Skeletal muscle satellite cell (primary cell): ENCODE results near the gene PHACTR3.
"Not testable (repeated sequence)": the region's sequence is repeated elsewhere in the genome, so short reads cannot be mapped to it uniquely, and the experiment has no call there.

Experiments used
- H3K27me3 ChIP-seq: 2 replicates; pipeline ENCODE4 v1.7.0; 2013; ENCODE audit warnings: low read length; ENCODE audit not compliant: control insufficient read depth, insufficient read depth
- H3K36me3 ChIP-seq: 2 replicates; pipeline ENCODE4 v1.7.0; 2013; ENCODE audit warnings: mild to moderate bottlenecking, control low read depth, low read length; ENCODE audit not compliant: insufficient read depth
- H3K4me1 ChIP-seq: 2 replicates; pipeline ENCODE4 v1.7.0; 2013; ENCODE audit warnings: low read length; ENCODE audit not compliant: control insufficient read depth, insufficient read depth
- H3K4me2 ChIP-seq: 2 replicates; pipeline ENCODE4 v1.7.0; 2013; ENCODE audit warnings: mild to moderate bottlenecking, low read length
- H3K4me3 ChIP-seq: 2 replicates; pipeline ENCODE4 v1.7.0; 2013; ENCODE audit warnings: low read length
- H3K9ac ChIP-seq: 2 replicates; pipeline ENCODE4 v1.7.0; 2013; ENCODE audit warnings: mild to moderate bottlenecking, low read depth, low read length, moderate library complexity
- H3K9me3 ChIP-seq: replicated peaks from 2 replicates; pipeline ENCODE4 v1.7.0; 2013; ENCODE audit warnings: mild to moderate bottlenecking, control low read depth, low read length

Gene PHACTR3

DNA sequence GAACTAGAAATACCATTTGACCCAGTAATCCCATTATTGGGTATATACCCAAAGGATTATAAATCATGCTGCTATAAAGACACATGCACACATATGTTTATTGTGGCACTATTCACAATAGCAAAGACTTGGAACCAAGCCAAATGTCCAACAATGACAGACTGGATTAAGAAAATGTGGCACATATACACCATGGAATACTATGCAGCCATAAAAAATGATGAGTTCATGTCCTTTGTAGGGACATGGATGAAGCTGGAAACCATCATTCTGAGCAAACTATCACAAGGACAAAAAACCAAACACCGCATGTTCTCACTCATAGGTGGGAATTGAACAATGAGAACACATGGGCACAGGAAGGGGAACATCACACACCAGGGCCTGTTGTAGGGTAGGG, 252.2 kb downstream of the PHACTR3 start:
- not testable (repeated sequence) for H3K4me1 ChIP-seq, H3K27me3 ChIP-seq, H3K9me3 ChIP-seq, H3K9ac ChIP-seq, H3K36me3 ChIP-seq, H3K4me2 ChIP-seq, H3K4me3 ChIP-seq

DNA sequence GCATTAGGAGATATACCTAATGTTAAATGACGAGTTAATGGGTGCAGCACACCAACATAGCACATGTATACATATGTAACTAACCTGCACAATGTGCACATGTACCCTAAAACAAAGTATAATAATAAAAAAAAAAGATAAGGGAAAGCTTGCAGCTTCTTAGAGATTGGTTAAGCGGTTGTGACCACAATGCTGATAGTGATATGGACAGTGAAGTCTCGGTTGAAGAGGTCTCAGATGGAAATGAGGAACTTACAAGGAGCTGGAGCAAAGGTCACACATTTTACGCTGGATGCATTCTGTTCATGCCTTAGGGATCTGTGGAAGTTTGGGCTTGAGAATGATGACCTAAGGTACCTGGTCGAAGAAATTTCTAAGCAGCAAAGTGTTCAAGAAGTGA, 252.6 kb downstream of the PHACTR3 start:
- H3K27me3 ChIP-seq, H3K4me2 ChIP-seq, H3K9ac ChIP-seq, H3K9me3 ChIP-seq, H3K4me3 ChIP-seq, H3K4me1 ChIP-seq, H3K36me3 ChIP-seq: not testable (repeated sequence)

DNA sequence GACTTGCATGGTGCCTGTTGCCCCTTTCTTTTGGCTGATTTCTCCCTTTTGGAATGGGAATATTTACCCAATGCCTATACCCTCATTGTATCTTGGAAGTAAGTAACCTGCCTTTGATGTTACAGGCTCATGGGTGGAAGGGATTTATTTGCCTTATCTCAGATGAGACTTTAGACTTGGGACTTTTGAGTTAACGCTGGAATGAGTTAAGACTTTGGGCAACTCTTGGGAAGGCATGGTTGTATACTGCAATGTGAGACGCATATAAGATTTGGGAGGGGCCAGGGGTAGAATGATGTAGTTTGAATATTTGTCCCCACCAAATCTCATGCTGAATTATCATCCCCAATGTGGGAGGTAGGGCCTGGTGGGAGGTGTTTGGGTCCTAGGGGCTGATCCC, 253.6 kb downstream of the PHACTR3 start:
- Histone ChIP-seq H3K4me1 (no peaks in the 10 kb centered on the region), H3K4me2 (no peak overlapping the region), H3K9me3 (no peaks in the 10 kb centered on the region), H3K27me3 (no peaks in the 10 kb centered on the region), H3K36me3 (no peaks in the 10 kb centered on the region), H3K9ac (no peak overlapping the region), H3K4me3 (no peak overlapping the region)

DNA sequence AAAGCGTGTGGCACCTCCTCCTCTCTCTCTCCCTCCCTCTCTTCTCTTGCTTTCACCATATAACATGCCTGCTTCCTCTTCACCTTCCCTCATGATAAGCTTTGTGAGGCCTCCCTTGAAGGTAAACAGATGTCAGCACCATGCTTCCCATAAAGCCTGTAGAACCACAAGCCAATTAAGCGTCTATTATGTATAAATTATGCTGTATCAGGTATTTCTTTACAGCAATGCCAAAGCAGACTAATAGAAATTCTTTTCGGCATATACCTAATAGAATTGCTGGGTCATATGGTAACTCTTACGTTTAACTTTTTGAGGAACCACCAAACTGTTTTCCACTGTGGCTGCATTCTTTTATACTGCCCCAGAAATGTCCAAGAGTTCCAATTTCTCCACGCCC, 254.1 kb downstream of the PHACTR3 start:
- H3K4me1 ChIP-seq: no peaks in the 10 kb centered on the region
- H3K9ac ChIP-seq: no peak overlapping the region
- H3K4me2 ChIP-seq: no peak overlapping the region
- no peaks in the 10 kb centered on the region for H3K27me3 ChIP-seq
- no peaks in the 10 kb centered on the region for H3K9me3 ChIP-seq
- no peaks in the 10 kb centered on the region for H3K36me3 ChIP-seq
- no peak overlapping the region for H3K4me3 ChIP-seq

DNA sequence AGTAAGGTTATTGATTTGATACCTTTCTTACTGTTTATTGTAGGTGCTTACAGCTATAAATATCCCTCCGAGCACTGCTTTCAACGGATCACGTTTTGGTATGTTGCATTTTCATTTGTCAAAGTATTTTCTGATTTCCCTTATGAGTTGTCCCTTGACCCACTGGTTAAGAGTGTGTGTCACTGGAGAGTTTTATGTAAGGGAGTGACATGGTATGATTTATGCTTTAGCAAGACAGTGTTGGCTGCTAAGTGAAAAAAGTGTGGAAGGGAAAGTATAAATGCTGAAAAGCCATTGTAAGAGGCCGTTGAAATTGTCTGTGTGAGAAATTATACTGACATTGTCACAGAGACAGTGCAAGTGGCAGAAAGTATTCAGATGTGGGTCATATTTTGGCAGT, 257.1 kb downstream of the PHACTR3 start:
- H3K36me3 ChIP-seq: no peaks in the 10 kb centered on the region
- no peak overlapping the region for H3K4me3 ChIP-seq
- peaks cover 2% of the 10 kb centered on the region for H3K27me3 ChIP-seq
- no peak overlapping the region for H3K9ac ChIP-seq
- H3K9me3 ChIP-seq: no peaks in the 10 kb centered on the region
- no peak overlapping the region for H3K4me2 ChIP-seq
- no peaks in the 10 kb centered on the region for H3K4me1 ChIP-seq

DNA sequence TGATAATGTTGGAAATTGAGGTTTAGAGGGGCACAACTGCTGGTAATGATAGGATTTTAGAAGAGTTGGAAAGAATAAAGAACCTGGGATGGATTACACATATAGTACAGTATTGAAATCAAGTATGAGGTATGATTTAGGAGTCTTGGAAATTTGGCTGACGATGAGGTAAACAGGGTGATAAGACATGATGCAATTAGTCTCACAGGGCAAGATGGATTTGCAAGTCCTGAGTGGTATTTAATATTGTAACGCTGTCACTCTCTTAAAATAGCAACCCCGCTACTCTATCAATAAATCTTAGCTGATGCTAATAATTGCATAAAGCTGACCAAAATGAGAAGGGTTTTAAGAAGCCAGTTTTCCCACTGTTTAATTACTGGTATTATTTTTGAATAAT, 258.7 kb downstream of the PHACTR3 start:
- no peaks in the 10 kb centered on the region for H3K4me1 ChIP-seq
- no peak overlapping the region for H3K4me2 ChIP-seq
- no peak overlapping the region for H3K9ac ChIP-seq
- H3K9me3 ChIP-seq: no peaks in the 10 kb centered on the region
- H3K27me3 ChIP-seq: peaks cover 2% of the 10 kb centered on the region
- H3K36me3 ChIP-seq: no peaks in the 10 kb centered on the region
- no peak overlapping the region for H3K4me3 ChIP-seq

DNA sequence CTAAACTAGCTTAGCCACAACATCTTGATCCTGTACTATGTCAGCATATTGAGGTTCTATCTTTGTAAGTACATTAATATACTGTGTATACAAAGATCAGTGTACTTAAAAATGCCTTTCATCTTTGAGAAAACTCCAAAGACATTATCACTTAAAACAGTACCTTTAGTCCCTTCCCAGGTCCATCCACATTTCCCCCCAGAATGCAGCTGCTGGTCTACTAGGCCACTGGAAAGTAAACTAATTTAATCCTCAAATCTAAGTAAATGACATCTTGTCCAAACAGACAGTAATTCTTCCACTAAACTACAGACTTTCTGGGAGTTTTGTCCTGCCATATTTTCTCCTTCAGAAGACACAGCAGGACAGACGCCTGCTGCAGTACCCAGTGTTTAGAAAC, 260.4 kb downstream of the PHACTR3 start:
- Histone ChIP-seq H3K27me3 (peaks cover 2% of the 10 kb centered on the region), H3K4me3 (no peak overlapping the region), H3K4me1 (no peaks in the 10 kb centered on the region), H3K9me3 (no peaks in the 10 kb centered on the region), H3K4me2 (no peak overlapping the region), H3K36me3 (no peaks in the 10 kb centered on the region), H3K9ac (no peak overlapping the region)

DNA sequence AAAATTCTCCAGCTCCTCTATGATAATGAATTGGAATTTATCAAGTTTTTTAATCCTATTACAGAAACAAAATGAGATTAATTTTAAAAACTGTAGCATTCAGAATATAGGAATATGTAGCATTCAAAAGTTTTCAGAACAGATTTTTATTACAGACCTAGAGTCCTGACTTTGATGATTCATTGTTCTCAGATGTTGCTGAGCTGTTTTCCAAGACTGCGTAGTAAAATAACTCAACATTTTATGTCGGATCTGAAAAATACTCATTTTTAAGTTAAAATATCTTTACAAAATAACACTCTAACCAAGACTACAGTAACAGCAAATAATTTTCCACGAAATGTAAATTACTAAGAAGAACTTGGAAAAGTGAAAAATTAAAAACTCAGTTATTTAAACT, 262.0 kb downstream of the PHACTR3 start:
- Histone ChIP-seq H3K4me3 (no peak overlapping the region), H3K4me1 (no peaks in the 10 kb centered on the region), H3K36me3 (no peaks in the 10 kb centered on the region), H3K9ac (no peak overlapping the region), H3K27me3 (peaks cover 2% of the 10 kb centered on the region), H3K4me2 (no peak overlapping the region), H3K9me3 (no peaks in the 10 kb centered on the region)

DNA sequence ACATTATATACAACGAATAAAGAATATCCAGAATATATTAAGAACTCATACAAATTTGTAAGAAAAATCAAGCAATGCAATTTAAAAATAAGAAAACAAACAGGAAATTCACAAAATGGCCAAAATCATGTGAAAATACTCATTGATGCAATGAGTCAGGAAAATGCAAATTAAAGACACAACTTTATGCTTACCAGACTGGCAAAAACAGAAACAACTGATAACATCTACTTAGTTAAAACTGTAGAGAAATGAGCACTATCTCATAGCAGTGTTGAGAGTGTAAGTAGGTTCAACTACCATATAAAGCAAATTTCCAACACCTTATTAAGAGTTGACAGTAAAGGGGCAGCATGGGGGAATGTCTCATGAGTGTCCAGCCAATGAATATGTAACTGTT, 266.8 kb downstream of the PHACTR3 start:
- Histone ChIP-seq H3K4me3 (no peak overlapping the region), H3K4me1 (no peaks in the 10 kb centered on the region), H3K9ac (no peak overlapping the region), H3K36me3 (no peaks in the 10 kb centered on the region), H3K27me3 (no peaks in the 10 kb centered on the region), H3K9me3 (no peaks in the 10 kb centered on the region), H3K4me2 (no peak overlapping the region)

DNA sequence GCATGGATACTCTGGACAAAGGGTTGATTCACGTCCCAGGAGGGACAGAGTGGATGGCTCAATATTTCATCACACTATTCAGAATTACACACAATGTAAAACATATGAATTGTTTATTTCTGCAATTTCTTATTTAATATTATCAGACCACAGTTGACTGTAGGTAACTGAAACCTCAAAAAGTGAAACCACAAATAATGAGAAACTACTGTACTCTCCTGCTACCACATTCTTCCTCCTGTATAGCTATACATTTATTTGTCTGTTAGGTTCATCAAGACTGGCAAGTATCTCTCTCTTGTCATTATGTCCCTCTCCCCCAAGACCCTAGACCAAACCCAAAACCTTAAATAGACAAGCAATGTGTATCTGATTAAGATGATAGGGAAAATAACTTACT, 269.1 kb downstream of the PHACTR3 start:
- no peaks in the 10 kb centered on the region for H3K9me3 ChIP-seq
- H3K4me3 ChIP-seq: no peak overlapping the region
- H3K4me2 ChIP-seq: no peak overlapping the region
- H3K4me1 ChIP-seq: no peaks in the 10 kb centered on the region
- no peak overlapping the region for H3K9ac ChIP-seq
- H3K27me3 ChIP-seq: no peaks in the 10 kb centered on the region
- H3K36me3 ChIP-seq: no peaks in the 10 kb centered on the region

DNA sequence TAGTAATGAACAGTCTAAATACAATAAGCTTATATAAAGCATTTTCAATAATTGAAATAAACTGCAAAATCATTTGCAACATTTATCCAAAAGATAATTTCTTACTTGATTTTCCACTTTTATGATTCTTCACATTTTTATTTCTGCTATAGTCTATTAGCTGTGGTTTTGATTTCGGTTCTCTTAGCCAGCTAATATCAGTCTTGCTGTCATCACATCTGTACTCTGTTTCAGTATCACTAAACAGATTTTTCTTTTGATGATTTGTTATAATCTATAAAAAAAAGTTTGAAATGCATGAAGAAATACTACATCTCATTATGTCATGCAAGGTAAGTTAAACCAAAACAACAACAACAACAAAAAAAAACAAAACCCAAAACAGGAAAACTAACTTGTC, 275.9 kb downstream of the PHACTR3 start:
- no peaks in the 10 kb centered on the region for H3K27me3 ChIP-seq
- H3K36me3 ChIP-seq: no peaks in the 10 kb centered on the region
- H3K4me3 ChIP-seq: no peak overlapping the region
- no peak overlapping the region for H3K9ac ChIP-seq
- H3K9me3 ChIP-seq: no peaks in the 10 kb centered on the region
- no peaks in the 10 kb centered on the region for H3K4me1 ChIP-seq
- H3K4me2 ChIP-seq: no peak overlapping the region

DNA sequence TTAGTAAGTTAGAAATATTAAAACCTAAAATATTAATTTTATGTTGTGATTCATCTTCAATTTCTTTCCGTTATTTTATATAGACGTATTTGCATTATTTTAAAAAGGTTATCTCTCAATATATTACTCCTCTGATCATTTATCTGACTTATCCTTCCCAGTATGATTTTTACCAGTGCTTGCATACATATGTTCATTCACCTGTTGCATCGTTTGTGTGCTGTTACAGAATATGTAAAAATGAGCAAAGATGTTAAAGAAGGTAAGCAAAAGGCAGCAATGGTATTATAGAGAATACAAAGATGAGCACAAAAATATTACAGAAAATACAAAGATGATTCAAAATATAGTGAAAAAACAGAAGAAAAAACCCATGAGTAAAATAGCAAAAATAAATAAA, 280.2 kb downstream of the PHACTR3 start:
- Histone ChIP-seq H3K4me1 (no peaks in the 10 kb centered on the region), H3K4me2 (no peak overlapping the region), H3K4me3 (no peak overlapping the region), H3K36me3 (no peaks in the 10 kb centered on the region), H3K27me3 (no peaks in the 10 kb centered on the region), H3K9me3 (no peaks in the 10 kb centered on the region), H3K9ac (no peak overlapping the region)

DNA sequence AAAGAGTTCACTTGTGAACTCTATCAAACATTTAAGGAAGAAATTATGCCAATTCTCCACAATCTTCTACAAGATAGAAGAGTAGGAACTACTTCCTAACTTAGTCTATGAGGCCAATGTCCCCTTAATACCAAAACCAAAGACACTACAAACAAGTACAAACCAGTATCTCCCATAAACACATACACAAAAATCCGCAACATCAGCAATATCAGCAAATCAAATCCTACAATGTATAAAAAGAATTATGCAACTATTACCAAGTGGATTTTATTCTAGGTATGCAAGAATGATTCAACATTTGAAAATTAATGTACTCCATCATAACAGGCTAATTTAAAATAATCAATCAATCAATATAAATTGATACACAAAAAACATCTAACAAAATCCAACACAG, 283.7 kb downstream of the PHACTR3 start:
- H3K4me2 ChIP-seq: no peak overlapping the region
- no peak overlapping the region for H3K4me3 ChIP-seq
- no peaks in the 10 kb centered on the region for H3K27me3 ChIP-seq
- H3K4me1 ChIP-seq: no peaks in the 10 kb centered on the region
- H3K36me3 ChIP-seq: no peaks in the 10 kb centered on the region
- H3K9ac ChIP-seq: no peak overlapping the region
- H3K9me3 ChIP-seq: no peaks in the 10 kb centered on the region
